Caco-2 (cell line): ENCODE data around the gene DPP10. TPM values are rescaled to one million over a fixed set of nuclear protein-coding genes. Genes with fewer than 3 reads are reported as not detected.

Source experiments
- BruUV-seq: library from RNA; stranded (reverse); fragments of 400-500 nt; replicated peaks from 2 replicates; lab custom pipeline; 2021; lab: Mats Ljungman, UMichigan
- CTCF ChIA-PET: fragments of 300-600 bp; sonication (Branson Sonifier 250); formaldehyde crosslinking; loops from one replicate; lab custom pipeline; 2022; ENCODE audit warnings: antibody characterized with exemption; lab: Charles Lee
- POLR2A ChIA-PET: fragments of 300-600 bp; sonication (Branson Sonifier 250); formaldehyde crosslinking; loops from one replicate; lab custom pipeline; 2022; ENCODE audit warnings: antibody characterized with exemption; lab: Charles Lee
- DNase-seq, 2 experiments: peaks; one replicate each; pipeline versions ENCODE4 v3.0.0 to v3.0.0-alpha.2; 2020 to 2022
- H3K27me3 ChIP-seq: replicated peaks from 2 replicates; pipeline ENCODE4 v1.6.0; 2011; ENCODE audit warnings: low read length; ENCODE audit not compliant: control insufficient read depth, insufficient read depth
- H3K36me3 ChIP-seq: 2 replicates; pipeline ENCODE4 v1.5.1; 2011; ENCODE audit warnings: low read length; ENCODE audit not compliant: control insufficient read depth, insufficient read depth
- H3K4me1 ChIP-seq: fragments of 250-450 bp; sonication (Bioruptor Pico); 2 replicates; pipeline ENCODE4 v1.5.1; 2020; ENCODE audit warnings: mild to moderate bottlenecking
- H3K4me3 ChIP-seq: 2 replicates; pipeline ENCODE4 v1.5.1; 2011; ENCODE audit warnings: low read depth, mild to moderate bottlenecking, control low read depth, low read length
- H3K9me3 ChIP-seq: fragments of 250-450 bp; sonication (Bioruptor Pico); 2 replicates; pipeline ENCODE4 v1.5.1; 2020; ENCODE audit warnings: mild to moderate bottlenecking, moderate library complexity
- H3K27ac Mint-ChIP-seq: one replicate; pipeline ENCODE4 v1.8.0; 2022; ENCODE audit warnings: mixed read lengths; ENCODE audit not compliant: unreplicated experiment
- H3K27me3 Mint-ChIP-seq: one replicate; pipeline ENCODE4 v1.8.0; 2022; ENCODE audit warnings: mixed read lengths; ENCODE audit not compliant: insufficient read depth, unreplicated experiment
- H3K36me3 Mint-ChIP-seq: one replicate; pipeline ENCODE4 v1.8.0; 2022; ENCODE audit warnings: mild to moderate bottlenecking, mixed read lengths; ENCODE audit not compliant: insufficient read depth, unreplicated experiment
- H3K4me1 Mint-ChIP-seq: one replicate; pipeline ENCODE4 v1.8.0; 2022; ENCODE audit warnings: low read depth, mixed read lengths; ENCODE audit not compliant: unreplicated experiment
- H3K4me3 Mint-ChIP-seq: one replicate; pipeline ENCODE4 v1.8.0; 2022; ENCODE audit warnings: mild to moderate bottlenecking, moderate library complexity, mixed read lengths; ENCODE audit not compliant: unreplicated experiment
- H3K9me3 Mint-ChIP-seq: one replicate; pipeline ENCODE4 v1.8.0; 2022; ENCODE audit warnings: mixed read lengths; ENCODE audit not compliant: unreplicated experiment
- intact Hi-C: fragments of 100-400 bp; cut with micrococcal nuclease; formaldehyde crosslinking; loops from one replicate; pipeline ENCODE4 v1.10.0; 2022; ENCODE audit not compliant: unreplicated experiment
- total RNA-seq: library from RNA; stranded (reverse); gene quantifications from 2 replicates; pipeline ENCODE4 v1.2.3, GENCODE V29; 2022
- TF ChIP-seq, protein P1 (sequence below), 2 experiments: fragments of 200-600 bp in 1 of 2; IDR thresholded peaks; 1 replicate in 1 of 2; 2 replicates in 1 of 2; pipeline versions ENCODE4 v1.5.1 to v1.8.0; 2011 to 2022; ENCODE audit warnings: antibody characterized with exemption in 1 of 2, control low read depth in 1 of 2, inconsistent platforms in 1 of 2, low read depth in 1 of 2, low read length in 1 of 2, mild to moderate bottlenecking in 1 of 2, moderate library complexity in 1 of 2; ENCODE audit not compliant: insufficient read depth in 1 of 2, severe bottlenecking in 1 of 2, unreplicated experiment in 1 of 2

Gene DPP10
- total RNA-seq, 1 experiment from 2014 or later: not detected

GRCh38 chr2:114546531-114546930 lies 104.1 kb downstream of the DPP10 start:
- ChIA-PET CTCF (no interaction called here), POLR2A (no interaction called here)
- DNase-seq: no peak
- H3K27ac Mint-ChIP-seq: no peak overlapping the region
- no peak overlapping the region for H3K4me3 Mint-ChIP-seq
- H3K27me3 Mint-ChIP-seq: no peaks in the 10 kb centered on the region
- H3K9me3 Mint-ChIP-seq: peaks cover 9% of the 10 kb centered on the region
- H3K4me1 ChIP-seq: peaks cover 21% of the 10 kb centered on the region
- no peaks in the 10 kb centered on the region for H3K36me3 Mint-ChIP-seq
- H3K4me3 ChIP-seq: no peak overlapping the region
- peaks cover 34% of the 10 kb centered on the region for H3K4me1 Mint-ChIP-seq
- no TSS peak for BruUV-seq
- H3K9me3 ChIP-seq: no peaks in the 10 kb centered on the region
- intact Hi-C loops: no loop called here
- TF ChIP-seq, protein P1, sequence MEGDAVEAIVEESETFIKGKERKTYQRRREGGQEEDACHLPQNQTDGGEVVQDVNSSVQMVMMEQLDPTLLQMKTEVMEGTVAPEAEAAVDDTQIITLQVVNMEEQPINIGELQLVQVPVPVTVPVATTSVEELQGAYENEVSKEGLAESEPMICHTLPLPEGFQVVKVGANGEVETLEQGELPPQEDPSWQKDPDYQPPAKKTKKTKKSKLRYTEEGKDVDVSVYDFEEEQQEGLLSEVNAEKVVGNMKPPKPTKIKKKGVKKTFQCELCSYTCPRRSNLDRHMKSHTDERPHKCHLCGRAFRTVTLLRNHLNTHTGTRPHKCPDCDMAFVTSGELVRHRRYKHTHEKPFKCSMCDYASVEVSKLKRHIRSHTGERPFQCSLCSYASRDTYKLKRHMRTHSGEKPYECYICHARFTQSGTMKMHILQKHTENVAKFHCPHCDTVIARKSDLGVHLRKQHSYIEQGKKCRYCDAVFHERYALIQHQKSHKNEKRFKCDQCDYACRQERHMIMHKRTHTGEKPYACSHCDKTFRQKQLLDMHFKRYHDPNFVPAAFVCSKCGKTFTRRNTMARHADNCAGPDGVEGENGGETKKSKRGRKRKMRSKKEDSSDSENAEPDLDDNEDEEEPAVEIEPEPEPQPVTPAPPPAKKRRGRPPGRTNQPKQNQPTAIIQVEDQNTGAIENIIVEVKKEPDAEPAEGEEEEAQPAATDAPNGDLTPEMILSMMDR (IDR thresholded peaks at IDR 0.05; ENCODE audit: insufficient read depth in 1 of 2, low read depth in 1 of 2, low read length in 1 of 2, severe bottlenecking in 1 of 2, unreplicated experiment in 1 of 2): no peak
- no peaks in the 10 kb centered on the region for H3K27me3 ChIP-seq
- H3K36me3 ChIP-seq: no peaks in the 10 kb centered on the region

GRCh38 chr2:114548151-114548550 lies 105.7 kb downstream of the DPP10 start:
- Histone ChIP-seq H3K27me3 (no peaks in the 10 kb centered on the region), H3K4me1 (peaks cover 21% of the 10 kb centered on the region), H3K9me3 (no peaks in the 10 kb centered on the region), H3K36me3 (no peaks in the 10 kb centered on the region), H3K4me3 (no peak overlapping the region)
- POLR2A ChIA-PET: no interaction called here
- H3K27me3 Mint-ChIP-seq: no peaks in the 10 kb centered on the region
- BruUV-seq: no TSS peak
- H3K36me3 Mint-ChIP-seq: no peaks in the 10 kb centered on the region
- CTCF ChIA-PET: no interaction called here
- DNase-seq: no peak
- intact Hi-C loops: no loop called here
- peaks cover 9% of the 10 kb centered on the region for H3K9me3 Mint-ChIP-seq
- TF ChIP-seq, protein P1 (IDR thresholded peaks at IDR 0.05; ENCODE audit: insufficient read depth in 1 of 2, low read depth in 1 of 2, low read length in 1 of 2, severe bottlenecking in 1 of 2, unreplicated experiment in 1 of 2): no peak
- H3K4me3 Mint-ChIP-seq: no peak overlapping the region
- H3K4me1 Mint-ChIP-seq: peaks cover 29% of the 10 kb centered on the region
- no peak overlapping the region for H3K27ac Mint-ChIP-seq

- TF ChIP-seq, protein P1 (IDR thresholded peaks at IDR 0.05; ENCODE audit: insufficient read depth in 1 of 2, low read depth in 1 of 2, low read length in 1 of 2, severe bottlenecking in 1 of 2, unreplicated experiment in 1 of 2): no peak
- Histone ChIP-seq H3K9me3 (no peaks in the 10 kb centered on the region), H3K36me3 (no peaks in the 10 kb centered on the region), H3K27me3 (no peaks in the 10 kb centered on the region), H3K4me1 (peaks cover 21% of the 10 kb centered on the region), H3K4me3 (no peak overlapping the region)
- Mint-ChIP-seq H3K9me3 (no peaks in the 10 kb centered on the region), H3K27me3 (no peaks in the 10 kb centered on the region), H3K36me3 (no peaks in the 10 kb centered on the region), H3K4me1 (peaks cover 18% of the 10 kb centered on the region), H3K4me3 (no peak overlapping the region), H3K27ac (peak overlapping the region; percentile 54)
- ChIA-PET POLR2A (no interaction called here), CTCF (interaction anchor here (0.9 to 2.5 kb wide), 6 partner anchors 9 to 672 kb away, joined by 3 to 48 read pairs (median 5); no protein-coding TSS in a partner anchor)
- no TSS peak for BruUV-seq
- DNase-seq: peak; percentile 24 to 40
- intact Hi-C loops: loop anchor here (5.0 to 10.0 kb wide), 3 partner anchors 256 to 793 kb away; partner anchors contain the start of gene SLC35F5
Observed at GRCh38 chr2:114550364-114550763, 107.9 kb downstream of the DPP10 start.
